K562 (cell line): ENCODE data around the gene C17orf114.

Source experiments
- BHLHE40 ChIP-seq: IDR thresholded peaks from 2 replicates; pipeline ENCODE4 v1.6.1; 2011; ENCODE audit warnings: low read length, improper control_type of control experiment
- CREM ChIP-seq: IDR thresholded peaks from 2 replicates; pipeline ENCODE4 v1.6.1; 2014; ENCODE audit warnings: antibody characterized with exemption, low read depth
- EGR1 ChIP-seq: fragments of 450-650 bp; conservative IDR thresholded peaks from 2 replicates; pipeline ENCODE4 v1.6.1; 2017; ENCODE audit warnings: mild to moderate bottlenecking
- GABPB1 ChIP-seq: sonication (generic); formaldehyde crosslinking; IDR thresholded peaks from 2 replicates; pipeline ENCODE4 v1.8.0; 2022; ENCODE audit warnings: mild to moderate bottlenecking, missing genetic modification reagents
- HDAC3 ChIP-seq: fragments of 450-650 bp; IDR thresholded peaks from 2 replicates; pipeline ENCODE4 v1.6.1; 2018; ENCODE audit warnings: borderline replicate concordance, mild to moderate bottlenecking, moderate library complexity; ENCODE audit not compliant: partially characterized antibody
- MAZ ChIP-seq, 2 experiments: fragments of 450-650 bp in 1 of 2; sonication (generic) in 1 of 2; formaldehyde crosslinking; IDR thresholded peaks in 1 of 2; conservative IDR thresholded peaks in 1 of 2; 2 replicates each; pipeline versions ENCODE4 v1.4.0 to v1.5.0; 2020; ENCODE audit warnings: mild to moderate bottlenecking in 1 of 2, missing genetic modification reagents in 1 of 2
- NR3C1 ChIP-seq: sonication (generic); formaldehyde crosslinking; IDR thresholded peaks from 2 replicates; pipeline ENCODE4 v1.8.1; 2022; ENCODE audit warnings: missing genetic modification reagents
- ZNF316 ChIP-seq: fragments of 450-650 bp; IDR thresholded peaks from 2 replicates; pipeline ENCODE4 v1.6.1; 2016
- ZNF589 ChIP-seq: fragments of 200-800 bp; sonication (Bioruptor generic); IDR thresholded peaks from 2 replicates; pipeline ENCODE4 v1.6.1; 2016; ENCODE audit warnings: low read depth, missing genetic modification characterization, missing compliant biosample characterization
- ZNF668 ChIP-seq: fragments of 250-450 bp; sonication (Bioruptor Pico); IDR thresholded peaks from 2 replicates; pipeline ENCODE4 v1.8.0; 2022; ENCODE audit warnings: mild to moderate bottlenecking, inconsistent platforms
- TF ChIP-seq, protein P1 (sequence below), 2 experiments: IDR thresholded peaks; 2 replicates each; pipeline ENCODE4 v1.6.1; 2011; ENCODE audit warnings: borderline replicate concordance in 1 of 2, control low read depth in 1 of 2, low read depth in 1 of 2, low read length in 1 of 2, mild to moderate bottlenecking in 1 of 2, mixed read lengths in 1 of 2, moderate library complexity in 1 of 2; ENCODE audit not compliant: insufficient read depth in 1 of 2, insufficient read length in 1 of 2, poor library complexity in 1 of 2, severe bottlenecking in 1 of 2; ENCODE audit errors: extremely low read depth in 1 of 2
- TF ChIP-seq, protein P2 (sequence below): fragments of 450-650 bp; IDR thresholded peaks from one replicate; pipeline ENCODE4 v1.6.1; 2018; ENCODE audit warnings: mild to moderate bottlenecking, moderate library complexity; ENCODE audit not compliant: partially characterized antibody
- TF ChIP-seq, protein P3 (sequence below): fragments of 450-650 bp; IDR thresholded peaks from 2 replicates; pipeline ENCODE4 v1.7.1; 2018; ENCODE audit warnings: mild to moderate bottlenecking, low read depth; ENCODE audit not compliant: partially characterized antibody
- TF ChIP-seq, protein P4 (sequence below): fragments of 450-650 bp; IDR thresholded peaks from 2 replicates; pipeline ENCODE4 v1.6.1; 2016; ENCODE audit warnings: low read depth, mild to moderate bottlenecking, moderate library complexity
- TF ChIP-seq, protein P5 (sequence below): fragments of 250-450 bp; sonication (Bioruptor Pico); IDR thresholded peaks from 2 replicates; pipeline ENCODE4 v1.8.0; 2022; ENCODE audit warnings: moderate library complexity, mild to moderate bottlenecking, inconsistent platforms
- TF ChIP-seq, protein P6 (sequence below): fragments of 250-450 bp; sonication (Bioruptor Pico); IDR thresholded peaks from 2 replicates; pipeline ENCODE4 v1.8.0; 2021; ENCODE audit warnings: borderline replicate concordance, mild to moderate bottlenecking, moderate library complexity; ENCODE audit not compliant: poor library complexity, severe bottlenecking
- TF ChIP-seq, protein P7 (sequence below): fragments of 250-450 bp; sonication (Bioruptor Pico); IDR thresholded peaks from 2 replicates; pipeline ENCODE4 v1.5.0; 2020; ENCODE audit warnings: mild to moderate bottlenecking, borderline replicate concordance

Gene C17orf114

DNA sequence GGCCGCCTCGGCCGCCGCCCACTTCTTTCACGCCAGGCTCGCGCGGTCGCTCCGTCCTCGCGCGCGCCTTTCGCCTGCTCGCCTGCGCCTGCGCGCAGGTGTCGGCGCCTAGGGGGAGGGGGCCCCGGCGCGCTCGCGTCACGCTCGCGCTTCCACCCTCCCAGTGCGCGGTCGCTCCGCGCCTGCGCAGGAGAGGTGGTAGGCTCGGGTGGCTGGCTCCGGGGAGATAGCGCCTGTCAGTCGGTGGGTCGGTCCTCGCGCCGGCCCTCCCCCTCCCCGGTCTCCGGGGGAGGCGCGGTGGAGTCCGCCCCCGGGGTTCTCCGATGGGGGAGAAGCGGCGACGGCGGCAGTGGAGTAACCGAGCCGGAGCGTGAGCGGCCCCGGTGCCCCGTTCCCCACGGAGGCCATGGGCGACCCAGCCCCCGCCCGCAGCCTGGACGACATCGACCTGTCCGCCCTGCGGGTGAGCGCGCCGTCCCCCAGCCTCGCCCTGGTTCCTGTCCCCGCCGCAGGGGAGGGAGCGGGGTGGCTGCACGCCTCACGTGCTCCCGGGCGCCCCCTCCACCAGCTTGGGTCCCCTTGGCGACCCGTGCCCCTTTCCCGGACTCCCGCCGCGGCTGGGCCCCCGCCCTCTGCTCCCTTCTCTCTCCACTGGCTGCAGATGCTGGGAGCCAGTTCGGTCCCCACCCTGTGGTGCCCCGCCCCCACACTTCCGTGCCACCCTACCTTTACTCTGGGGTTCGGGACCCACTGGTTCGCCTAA is 31.2 kb upstream of the C17orf114 start, which contains the start of gene MINK1 (continued):
- TF ChIP-seq, protein P1, sequence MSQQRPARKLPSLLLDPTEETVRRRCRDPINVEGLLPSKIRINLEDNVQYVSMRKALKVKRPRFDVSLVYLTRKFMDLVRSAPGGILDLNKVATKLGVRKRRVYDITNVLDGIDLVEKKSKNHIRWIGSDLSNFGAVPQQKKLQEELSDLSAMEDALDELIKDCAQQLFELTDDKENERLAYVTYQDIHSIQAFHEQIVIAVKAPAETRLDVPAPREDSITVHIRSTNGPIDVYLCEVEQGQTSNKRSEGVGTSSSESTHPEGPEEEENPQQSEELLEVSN (IDR thresholded peaks at IDR 0.05; ENCODE audit: borderline replicate concordance in 1 of 2, extremely low read depth in 1 of 2, insufficient read depth in 1 of 2, insufficient read length in 1 of 2, low read depth in 1 of 2, low read length in 1 of 2, poor library complexity in 1 of 2, severe bottlenecking in 1 of 2) = peak in 1 of 2 experiments; percentile 54
- TF ChIP-seq ZNF316 = no peak
- no peak for TF ChIP-seq ZNF668
- peak; percentile 78 for TF ChIP-seq CREM
- peak; percentile 27 to 93; a peak in 3 of 4 replicates for TF ChIP-seq MAZ (CRISPR knock-in tag; conservative IDR thresholded peaks at IDR 0.05 in 1 of 2, IDR thresholded peaks at IDR 0.05 in 1 of 2)
- TF ChIP-seq, protein P2, sequence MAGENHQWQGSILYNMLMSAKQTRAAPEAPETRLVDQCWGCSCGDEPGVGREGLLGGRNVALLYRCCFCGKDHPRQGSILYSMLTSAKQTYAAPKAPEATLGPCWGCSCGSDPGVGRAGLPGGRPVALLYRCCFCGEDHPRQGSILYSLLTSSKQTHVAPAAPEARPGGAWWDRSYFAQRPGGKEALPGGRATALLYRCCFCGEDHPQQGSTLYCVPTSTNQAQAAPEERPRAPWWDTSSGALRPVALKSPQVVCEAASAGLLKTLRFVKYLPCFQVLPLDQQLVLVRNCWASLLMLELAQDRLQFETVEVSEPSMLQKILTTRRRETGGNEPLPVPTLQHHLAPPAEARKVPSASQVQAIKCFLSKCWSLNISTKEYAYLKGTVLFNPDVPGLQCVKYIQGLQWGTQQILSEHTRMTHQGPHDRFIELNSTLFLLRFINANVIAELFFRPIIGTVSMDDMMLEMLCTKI = no peak
- TF ChIP-seq, protein P3, sequence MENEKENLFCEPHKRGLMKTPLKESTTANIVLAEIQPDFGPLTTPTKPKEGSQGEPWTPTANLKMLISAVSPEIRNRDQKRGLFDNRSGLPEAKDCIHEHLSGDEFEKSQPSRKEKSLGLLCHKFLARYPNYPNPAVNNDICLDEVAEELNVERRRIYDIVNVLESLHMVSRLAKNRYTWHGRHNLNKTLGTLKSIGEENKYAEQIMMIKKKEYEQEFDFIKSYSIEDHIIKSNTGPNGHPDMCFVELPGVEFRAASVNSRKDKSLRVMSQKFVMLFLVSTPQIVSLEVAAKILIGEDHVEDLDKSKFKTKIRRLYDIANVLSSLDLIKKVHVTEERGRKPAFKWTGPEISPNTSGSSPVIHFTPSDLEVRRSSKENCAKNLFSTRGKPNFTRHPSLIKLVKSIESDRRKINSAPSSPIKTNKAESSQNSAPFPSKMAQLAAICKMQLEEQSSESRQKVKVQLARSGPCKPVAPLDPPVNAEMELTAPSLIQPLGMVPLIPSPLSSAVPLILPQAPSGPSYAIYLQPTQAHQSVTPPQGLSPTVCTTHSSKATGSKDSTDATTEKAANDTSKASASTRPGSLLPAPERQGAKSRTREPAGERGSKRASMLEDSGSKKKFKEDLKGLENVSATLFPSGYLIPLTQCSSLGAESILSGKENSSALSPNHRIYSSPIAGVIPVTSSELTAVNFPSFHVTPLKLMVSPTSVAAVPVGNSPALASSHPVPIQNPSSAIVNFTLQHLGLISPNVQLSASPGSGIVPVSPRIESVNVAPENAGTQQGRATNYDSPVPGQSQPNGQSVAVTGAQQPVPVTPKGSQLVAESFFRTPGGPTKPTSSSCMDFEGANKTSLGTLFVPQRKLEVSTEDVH = no peak
- TF ChIP-seq, protein P4, sequence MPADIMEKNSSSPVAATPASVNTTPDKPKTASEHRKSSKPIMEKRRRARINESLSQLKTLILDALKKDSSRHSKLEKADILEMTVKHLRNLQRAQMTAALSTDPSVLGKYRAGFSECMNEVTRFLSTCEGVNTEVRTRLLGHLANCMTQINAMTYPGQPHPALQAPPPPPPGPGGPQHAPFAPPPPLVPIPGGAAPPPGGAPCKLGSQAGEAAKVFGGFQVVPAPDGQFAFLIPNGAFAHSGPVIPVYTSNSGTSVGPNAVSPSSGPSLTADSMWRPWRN = no peak
- TF ChIP-seq, protein P5, sequence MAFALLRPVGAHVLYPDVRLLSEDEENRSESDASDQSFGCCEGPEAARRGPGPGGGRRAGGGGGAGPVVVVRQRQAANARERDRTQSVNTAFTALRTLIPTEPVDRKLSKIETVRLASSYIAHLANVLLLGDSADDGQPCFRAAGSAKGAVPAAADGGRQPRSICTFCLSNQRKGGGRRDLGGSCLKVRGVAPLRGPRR (CRISPR knock-in tag) = no peak
- TF ChIP-seq EGR1 = peak; percentile 25
- TF ChIP-seq NR3C1 = no peak
- 0 out of 2 replicates have a peak, but pooled peaks have one; percentile 17 for TF ChIP-seq GABPB1 (CRISPR knock-in tag)
- TF ChIP-seq HDAC3 = no peak
- TF ChIP-seq, protein P6, sequence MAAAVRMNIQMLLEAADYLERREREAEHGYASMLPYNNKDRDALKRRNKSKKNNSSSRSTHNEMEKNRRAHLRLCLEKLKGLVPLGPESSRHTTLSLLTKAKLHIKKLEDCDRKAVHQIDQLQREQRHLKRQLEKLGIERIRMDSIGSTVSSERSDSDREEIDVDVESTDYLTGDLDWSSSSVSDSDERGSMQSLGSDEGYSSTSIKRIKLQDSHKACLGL (CRISPR knock-in tag) = no peak
- no peak for TF ChIP-seq ZNF589 (CRISPR knock-in tag)
- TF ChIP-seq, protein P7, sequence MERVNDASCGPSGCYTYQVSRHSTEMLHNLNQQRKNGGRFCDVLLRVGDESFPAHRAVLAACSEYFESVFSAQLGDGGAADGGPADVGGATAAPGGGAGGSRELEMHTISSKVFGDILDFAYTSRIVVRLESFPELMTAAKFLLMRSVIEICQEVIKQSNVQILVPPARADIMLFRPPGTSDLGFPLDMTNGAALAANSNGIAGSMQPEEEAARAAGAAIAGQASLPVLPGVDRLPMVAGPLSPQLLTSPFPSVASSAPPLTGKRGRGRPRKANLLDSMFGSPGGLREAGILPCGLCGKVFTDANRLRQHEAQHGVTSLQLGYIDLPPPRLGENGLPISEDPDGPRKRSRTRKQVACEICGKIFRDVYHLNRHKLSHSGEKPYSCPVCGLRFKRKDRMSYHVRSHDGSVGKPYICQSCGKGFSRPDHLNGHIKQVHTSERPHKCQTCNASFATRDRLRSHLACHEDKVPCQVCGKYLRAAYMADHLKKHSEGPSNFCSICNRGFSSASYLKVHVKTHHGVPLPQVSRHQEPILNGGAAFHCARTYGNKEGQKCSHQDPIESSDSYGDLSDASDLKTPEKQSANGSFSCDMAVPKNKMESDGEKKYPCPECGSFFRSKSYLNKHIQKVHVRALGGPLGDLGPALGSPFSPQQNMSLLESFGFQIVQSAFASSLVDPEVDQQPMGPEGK = no peak
- peak; percentile 34; the same call in 1 of the 2 replicates for TF ChIP-seq BHLHE40
